SK-N-DZ (cell line): ENCODE results near the gene LSP1.

Experiments used
- DNase-seq: peaks from one replicate; pipeline ENCODE4 v3.0.0-alpha.2; 2015; ENCODE audit warnings: low spot score

The LSP1 gene

GRCh38 chr11:1825039-1825740, 27.7 kb upstream of the LSP1 start:
- peak; percentile 63 for DNase-seq

GRCh38 chr11:1825785-1826451, 27.0 kb upstream of the LSP1 start:
- DNase-seq, result no peak

- DNase-seq, result no peak
Measured at GRCh38 chr11:1826552-1827094, 26.3 kb upstream of the LSP1 start.

GRCh38 chr11:1827095-1827813, 25.6 kb upstream of the LSP1 start:
- no peak for DNase-seq

- DNase-seq, result no peak
Measured at GRCh38 chr11:1827931-1828330, 25.0 kb upstream of the LSP1 start.

- no peak for DNase-seq
Measured at GRCh38 chr11:1828542-1828941, 24.3 kb upstream of the LSP1 start.

- DNase-seq, result no peak
Measured at GRCh38 chr11:1829039-1829820, 23.7 kb upstream of the LSP1 start.

- no peak for DNase-seq
Measured at GRCh38 chr11:1830004-1830321, 22.9 kb upstream of the LSP1 start.

- DNase-seq, result no peak
Measured at GRCh38 chr11:1830322-1831223, 22.3 kb upstream of the LSP1 start.

- no peak for DNase-seq
Measured at GRCh38 chr11:1831338-1832210, 21.3 kb upstream of the LSP1 start.

GRCh38 chr11:1832211-1832919, 20.5 kb upstream of the LSP1 start:
- DNase-seq, result peak; percentile 32

GRCh38 chr11:1832920-1833295, 20.0 kb upstream of the LSP1 start:
- DNase-seq, result no peak

- DNase-seq, result no peak
Measured at GRCh38 chr11:1834062-1834610, 18.7 kb upstream of the LSP1 start.

GRCh38 chr11:1834779-1835670, 17.9 kb upstream of the LSP1 start, which contains the start of gene SYT8:
SYT8 (plus strand) TSS chr11:1834990; CDS start chr11:1835106, 116 bp downstream.
- DNase-seq, result no peak

GRCh38 chr11:1835671-1836010, 17.2 kb upstream of the LSP1 start:
- no peak for DNase-seq

- DNase-seq, result no peak
Measured at GRCh38 chr11:1836011-1836945, 16.6 kb upstream of the LSP1 start.
